ENCODE results near the gene TNFAIP3. TPM values are rescaled to one million over a fixed set of nuclear protein-coding genes. Genes with fewer than 3 reads are reported as not detected.

TNFAIP3 gene
- total RNA-seq, 4 donors from 2014 or later = 14.4 to 36.2 (median 19.6) TPM

- no peaks in the 10 kb centered on the region for H3K36me3 ChIP-seq
- TF ChIP-seq, protein P1, sequence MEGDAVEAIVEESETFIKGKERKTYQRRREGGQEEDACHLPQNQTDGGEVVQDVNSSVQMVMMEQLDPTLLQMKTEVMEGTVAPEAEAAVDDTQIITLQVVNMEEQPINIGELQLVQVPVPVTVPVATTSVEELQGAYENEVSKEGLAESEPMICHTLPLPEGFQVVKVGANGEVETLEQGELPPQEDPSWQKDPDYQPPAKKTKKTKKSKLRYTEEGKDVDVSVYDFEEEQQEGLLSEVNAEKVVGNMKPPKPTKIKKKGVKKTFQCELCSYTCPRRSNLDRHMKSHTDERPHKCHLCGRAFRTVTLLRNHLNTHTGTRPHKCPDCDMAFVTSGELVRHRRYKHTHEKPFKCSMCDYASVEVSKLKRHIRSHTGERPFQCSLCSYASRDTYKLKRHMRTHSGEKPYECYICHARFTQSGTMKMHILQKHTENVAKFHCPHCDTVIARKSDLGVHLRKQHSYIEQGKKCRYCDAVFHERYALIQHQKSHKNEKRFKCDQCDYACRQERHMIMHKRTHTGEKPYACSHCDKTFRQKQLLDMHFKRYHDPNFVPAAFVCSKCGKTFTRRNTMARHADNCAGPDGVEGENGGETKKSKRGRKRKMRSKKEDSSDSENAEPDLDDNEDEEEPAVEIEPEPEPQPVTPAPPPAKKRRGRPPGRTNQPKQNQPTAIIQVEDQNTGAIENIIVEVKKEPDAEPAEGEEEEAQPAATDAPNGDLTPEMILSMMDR (IDR thresholded peaks at IDR 0.05) = no peak
- no peak for TF ChIP-seq POLR2A (IDR thresholded peaks at IDR 0.05)
- no peaks in the 10 kb centered on the region for H3K9me3 ChIP-seq
- peaks cover 0 to 4% of the 10 kb centered on the region in 2 donors for H3K4me1 ChIP-seq
- no peak for DNase-seq
- intact Hi-C loops (cut with DNase I; ENCODE audit: low total_unique reads) = no loop called here
- peak overlapping the region in 1 of 2 donors; percentile 39 for H3K27ac ChIP-seq
- H3K4me3 ChIP-seq = no peak overlapping the region
- no peaks in the 10 kb centered on the region for H3K27me3 ChIP-seq
Observed at GRCh38 chr6:137821491-137821890, 45.6 kb upstream of the TNFAIP3 start.

- Histone ChIP-seq H3K27me3 (no peaks in the 10 kb centered on the region), H3K4me1 (peaks cover 0 to 4% of the 10 kb centered on the region in 2 donors), H3K27ac (peak overlapping the region; percentile 29 to 38), H3K4me3 (no peak overlapping the region), H3K36me3 (no peaks in the 10 kb centered on the region), H3K9me3 (no peaks in the 10 kb centered on the region)
- DNase-seq = peak in 1 of 2 donors; percentile 51
- intact Hi-C loops (cut with DNase I; ENCODE audit: low total_unique reads) = no loop called here
- no peak for TF ChIP-seq POLR2A (IDR thresholded peaks at IDR 0.05)
- TF ChIP-seq, protein P1 (IDR thresholded peaks at IDR 0.05) = no peak
Observed at GRCh38 chr6:137823826-137824555, 43.1 kb upstream of the TNFAIP3 start.

GRCh38 chr6:137824556-137824879 lies 42.5 kb upstream of the TNFAIP3 start:
- Histone ChIP-seq H3K27ac (peak overlapping the region; percentile 29 to 38), H3K36me3 (no peaks in the 10 kb centered on the region), H3K4me3 (no peak overlapping the region), H3K4me1 (peaks cover 0 to 4% of the 10 kb centered on the region in 2 donors), H3K27me3 (no peaks in the 10 kb centered on the region), H3K9me3 (no peaks in the 10 kb centered on the region)
- DNase-seq = no peak
- TF ChIP-seq, protein P1 (IDR thresholded peaks at IDR 0.05) = no peak
- TF ChIP-seq POLR2A (IDR thresholded peaks at IDR 0.05) = no peak
- intact Hi-C loops (cut with DNase I; ENCODE audit: low total_unique reads) = no loop called here

GRCh38 chr6:137824896-137825295 lies 42.2 kb upstream of the TNFAIP3 start:
- DNase-seq = no peak
- H3K4me1 ChIP-seq = peaks cover 0 to 4% of the 10 kb centered on the region in 2 donors
- no peaks in the 10 kb centered on the region for H3K27me3 ChIP-seq
- H3K9me3 ChIP-seq = no peaks in the 10 kb centered on the region
- no peak overlapping the region for H3K27ac ChIP-seq
- no peak for TF ChIP-seq POLR2A (IDR thresholded peaks at IDR 0.05)
- TF ChIP-seq, protein P1 (IDR thresholded peaks at IDR 0.05) = no peak
- intact Hi-C loops (cut with DNase I; ENCODE audit: low total_unique reads) = no loop called here
- no peaks in the 10 kb centered on the region for H3K36me3 ChIP-seq
- H3K4me3 ChIP-seq = no peak overlapping the region

- no peak overlapping the region for H3K4me3 ChIP-seq
- TF ChIP-seq, protein P1 (IDR thresholded peaks at IDR 0.05) = no peak
- TF ChIP-seq POLR2A (IDR thresholded peaks at IDR 0.05) = no peak
- intact Hi-C loops (cut with DNase I; ENCODE audit: low total_unique reads) = no loop called here
- no peaks in the 10 kb centered on the region for H3K4me1 ChIP-seq
- no peaks in the 10 kb centered on the region for H3K27me3 ChIP-seq
- H3K27ac ChIP-seq = no peak overlapping the region
- no peak for DNase-seq
- H3K9me3 ChIP-seq = no peaks in the 10 kb centered on the region
- no peaks in the 10 kb centered on the region for H3K36me3 ChIP-seq
Observed at GRCh38 chr6:137827411-137827940, 39.6 kb upstream of the TNFAIP3 start.

All from uterus (tissue), 4 donors.